Stimulated activated CD8-positive, alpha-beta memory T cell treated with anti-CD3 and anti-CD28 coated beads, Interleukin-15, amount 100 ng/mL, for 1 hour (primary cell): ENCODE measurements around the gene OR2Y1.
"Not testable (repeated sequence)": the region's sequence is repeated elsewhere in the genome, so short reads cannot be mapped to it uniquely, and the experiment has no call there.

Source experiments
- DNase-seq: peaks from one replicate; pipeline ENCODE4 v3.0.0-alpha.2; 2020; ENCODE audit warnings: low read depth

The OR2Y1 gene

DNA sequence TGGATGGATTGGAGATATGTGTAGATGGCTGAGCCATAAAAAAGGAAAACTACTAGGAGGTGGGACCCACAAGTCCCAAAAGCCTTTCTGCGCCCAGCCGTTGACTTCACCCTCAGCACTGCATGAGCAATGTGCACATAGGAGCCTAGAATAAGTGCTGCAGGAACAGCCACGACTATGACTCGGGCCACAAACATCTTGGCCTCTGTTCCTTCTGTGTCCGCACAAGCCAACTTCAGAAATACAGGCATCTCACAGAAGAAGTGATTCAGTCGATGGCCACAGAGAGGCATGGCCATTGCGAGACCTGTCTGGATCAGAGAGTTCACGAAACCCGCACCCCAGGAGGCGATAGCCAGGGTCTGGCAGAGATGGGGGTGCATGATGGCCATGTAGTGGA lies 587 bp downstream of the OR2Y1 start:
- DNase-seq, result no peak

DNA sequence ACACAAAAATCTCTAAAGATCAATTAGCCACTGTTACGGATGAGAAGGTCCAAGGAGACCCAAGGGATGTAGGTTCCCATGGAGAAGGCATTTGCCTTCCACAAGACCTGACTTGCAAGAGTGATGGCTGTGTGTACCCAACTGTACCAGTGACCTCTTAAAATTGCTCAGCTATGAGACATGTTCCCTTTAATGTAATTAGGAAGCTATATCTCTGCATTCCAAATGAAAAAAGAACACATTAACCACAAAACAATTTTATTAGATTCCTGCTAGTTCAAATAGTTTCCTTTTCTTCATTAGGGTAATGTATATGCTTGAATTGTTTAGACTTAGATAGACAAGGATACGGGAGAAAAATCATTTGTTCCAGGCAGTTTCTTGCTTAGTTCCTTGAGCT lies 3.3 kb downstream of the OR2Y1 start:
- no peak for DNase-seq

DNA sequence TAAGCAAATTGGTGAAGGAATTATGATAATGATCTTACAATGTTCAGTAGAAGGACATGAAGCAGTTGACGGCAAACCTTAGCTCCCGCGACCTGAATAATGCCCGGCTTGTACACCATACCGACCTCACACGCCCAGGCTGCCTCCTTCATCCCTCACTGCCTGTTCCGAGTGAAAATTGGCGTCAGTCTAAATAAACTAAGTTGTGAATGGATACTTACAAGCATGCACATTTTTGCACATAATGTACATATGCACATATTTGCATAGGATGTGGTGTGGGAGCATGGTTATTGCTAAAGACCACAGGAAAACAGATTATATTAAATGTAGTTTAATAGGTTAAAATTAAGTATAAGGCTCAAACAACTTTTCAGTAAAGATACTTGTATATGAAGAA lies 14.9 kb downstream of the OR2Y1 start:
- DNase-seq, result no peak

DNA sequence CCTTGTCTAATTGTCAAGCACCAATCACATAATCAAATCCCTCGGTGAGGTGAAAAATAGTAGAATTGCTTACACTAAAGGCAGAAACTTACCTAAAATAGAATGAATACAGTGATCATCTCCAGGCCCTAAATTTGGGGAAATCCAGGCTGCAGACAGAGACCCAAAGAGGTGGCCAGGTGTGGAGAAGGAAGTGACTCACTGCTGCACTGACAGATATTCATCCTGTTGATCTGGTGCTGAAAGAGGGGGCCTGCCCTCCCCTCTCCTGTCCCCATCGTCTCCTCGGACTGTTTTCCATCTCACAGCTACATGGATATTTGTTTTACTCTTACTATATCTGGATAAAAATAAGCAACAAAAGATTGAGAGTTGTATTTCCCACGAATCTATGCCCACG lies 15.9 kb downstream of the OR2Y1 start:
- no peak for DNase-seq

DNA sequence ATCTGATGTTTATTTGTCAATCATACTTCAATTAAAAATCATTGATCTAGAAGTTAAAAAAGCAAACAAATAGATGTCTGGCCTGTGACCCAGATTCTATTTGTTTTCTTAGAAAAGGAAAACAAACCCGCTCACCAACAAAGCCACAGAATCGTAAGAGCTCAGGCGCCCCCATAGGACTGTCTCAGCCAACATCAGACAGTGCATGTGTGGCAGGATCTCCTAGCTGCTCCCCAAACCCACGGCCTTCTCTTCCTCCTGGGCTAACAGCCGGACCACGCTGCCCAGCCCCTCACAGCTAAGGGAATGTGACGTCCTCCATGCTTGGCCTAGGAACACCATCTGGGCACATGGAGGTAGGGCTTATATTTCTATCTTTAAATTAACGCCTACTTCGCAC lies 19.4 kb downstream of the OR2Y1 start:
- DNase-seq, result no peak

DNA sequence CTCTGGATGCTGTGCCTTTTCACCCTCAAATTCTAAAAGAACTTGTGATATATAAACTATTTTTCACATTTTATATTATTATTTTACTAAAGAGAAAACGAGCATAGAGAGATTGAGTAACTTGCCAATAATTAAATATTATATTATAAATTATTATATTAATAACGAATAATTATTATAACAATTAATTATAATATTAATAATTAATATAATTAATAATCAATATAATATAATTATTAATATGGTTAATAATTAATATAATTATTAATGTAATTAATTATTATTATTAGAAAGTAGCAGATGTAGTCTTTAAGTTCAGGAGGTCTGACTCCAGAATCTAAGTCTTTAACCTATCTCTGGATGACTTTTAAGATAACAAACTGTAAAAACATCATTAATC lies 20.1 kb downstream of the OR2Y1 start:
- DNase-seq, result no peak

DNA sequence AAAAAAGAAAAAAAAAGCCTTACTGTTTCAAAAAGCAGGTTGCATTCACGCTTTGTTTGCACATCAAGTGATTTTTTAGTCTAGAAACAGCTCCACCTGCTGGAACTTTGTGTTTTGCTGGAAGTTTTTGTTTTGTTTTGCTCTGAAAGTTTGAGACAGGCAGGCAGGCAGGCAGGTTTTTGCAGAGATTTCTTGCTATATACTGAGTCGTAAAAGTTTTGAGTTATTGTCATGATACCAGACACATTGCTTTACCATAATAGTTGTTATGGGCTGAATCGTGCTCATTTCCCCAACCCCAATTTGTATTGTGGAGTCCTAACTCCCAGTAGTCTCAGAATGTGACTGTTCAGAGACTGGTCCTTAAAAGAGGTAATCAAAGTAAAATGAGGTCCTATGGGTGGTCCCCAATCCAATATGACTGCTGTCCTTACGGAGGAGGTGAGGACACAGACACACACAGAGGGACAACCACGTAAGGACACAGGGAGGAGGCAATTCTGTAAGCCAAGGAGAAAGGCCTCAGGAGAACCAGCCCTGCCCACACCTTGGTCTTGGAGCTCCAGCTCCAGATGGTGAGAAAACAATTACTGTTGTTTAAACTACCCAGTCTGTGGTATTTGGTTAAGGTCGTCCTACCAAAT lies 20.9 kb downstream of the OR2Y1 start:
- DNase-seq, result peak; percentile 20

DNA sequence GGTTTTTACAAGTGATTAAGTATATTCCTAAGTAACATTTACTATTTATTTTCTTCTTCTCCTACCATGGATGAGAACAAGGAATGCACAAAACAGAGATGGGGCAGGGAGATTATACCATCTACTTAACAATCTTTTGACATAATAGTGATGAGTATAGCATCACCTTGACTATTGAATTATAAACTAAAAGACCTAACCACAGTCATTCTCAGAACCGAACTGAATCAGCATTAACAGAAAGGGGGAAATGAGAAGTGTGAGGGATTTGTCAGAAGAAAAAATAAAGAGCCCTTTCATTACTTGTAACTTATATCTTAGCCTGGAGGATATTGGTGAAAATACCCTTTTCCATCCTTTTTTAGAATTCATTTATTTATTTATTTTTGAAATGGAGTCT lies 21.9 kb downstream of the OR2Y1 start:
- DNase-seq, result no peak

DNA sequence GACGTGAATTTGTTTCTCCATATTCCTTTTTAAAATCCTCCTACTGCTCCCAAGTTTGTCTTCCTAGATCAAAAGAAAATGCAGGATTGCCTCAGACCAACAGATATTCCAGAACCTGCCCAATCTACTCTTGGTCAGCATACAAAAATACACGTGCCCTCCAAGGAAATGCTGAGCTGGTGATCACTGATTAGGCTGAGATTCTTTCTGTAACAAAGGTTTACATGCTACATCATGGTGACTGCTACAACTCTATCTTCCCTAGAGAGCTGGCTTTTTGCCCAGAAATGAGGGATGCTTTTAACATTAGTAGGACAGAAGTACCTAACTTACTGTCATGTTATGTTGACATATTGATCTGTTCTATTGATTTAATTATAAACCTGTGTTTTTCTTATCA lies 35.5 kb downstream of the OR2Y1 start:
- no peak for DNase-seq

DNA sequence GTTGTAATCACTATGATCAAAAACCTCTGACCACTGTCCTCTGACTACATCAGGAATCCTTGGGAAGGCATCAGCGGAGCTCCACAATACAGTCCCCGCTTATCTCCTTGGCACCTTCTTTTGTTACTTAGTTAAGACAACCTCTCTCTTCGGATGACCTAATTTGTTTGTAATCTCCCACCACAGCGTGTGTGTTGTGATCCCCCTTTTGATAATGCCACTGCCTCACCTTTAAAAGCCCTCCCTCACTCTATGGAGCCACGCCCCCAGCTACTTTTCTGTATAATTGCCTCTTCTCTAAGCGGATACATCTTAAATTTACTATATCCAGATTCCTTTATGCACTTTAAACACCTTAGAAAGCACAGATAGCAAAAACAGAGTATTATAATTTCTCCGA lies 35.9 kb downstream of the OR2Y1 start:
- no peak for DNase-seq

DNA sequence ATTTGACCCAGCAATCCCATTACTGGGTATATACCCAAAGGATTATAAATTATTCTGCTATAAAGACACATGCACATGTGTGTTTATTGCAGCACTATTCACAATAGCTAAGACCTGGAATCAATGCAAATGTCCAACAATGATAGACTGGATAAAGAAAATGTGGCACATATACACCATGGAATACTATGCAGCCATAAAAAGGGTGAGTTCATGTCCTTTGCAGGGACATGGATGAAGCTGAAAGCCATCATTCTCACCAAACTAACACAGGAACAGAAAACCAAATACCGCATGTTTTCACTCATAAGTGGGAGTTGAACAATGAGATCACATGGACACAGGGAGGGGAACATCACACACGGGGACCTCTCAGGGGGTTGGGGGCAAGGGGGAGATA lies 36.5 kb downstream of the OR2Y1 start:
- DNase-seq, result not testable (repeated sequence)

DNA sequence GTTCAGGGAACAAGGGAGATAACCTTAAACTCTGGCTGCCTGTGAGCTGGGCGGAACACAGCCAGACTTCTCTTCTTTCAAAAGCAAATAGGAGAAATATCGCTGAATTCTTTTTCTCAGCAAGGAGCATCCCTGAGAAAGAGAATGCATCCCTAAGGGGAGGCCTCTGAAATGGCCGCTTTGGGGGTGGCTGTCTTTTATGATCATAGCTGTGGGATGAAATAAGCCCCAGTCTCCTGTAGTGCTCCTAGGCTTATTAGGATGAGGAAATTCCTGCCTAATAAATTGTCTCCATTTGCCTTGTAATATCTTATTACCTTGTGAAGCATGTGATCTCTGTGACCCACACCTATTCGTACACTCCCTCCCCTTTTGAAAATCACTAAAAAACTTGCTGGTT lies 39.4 kb downstream of the OR2Y1 start:
- DNase-seq, result not testable (repeated sequence)

DNA sequence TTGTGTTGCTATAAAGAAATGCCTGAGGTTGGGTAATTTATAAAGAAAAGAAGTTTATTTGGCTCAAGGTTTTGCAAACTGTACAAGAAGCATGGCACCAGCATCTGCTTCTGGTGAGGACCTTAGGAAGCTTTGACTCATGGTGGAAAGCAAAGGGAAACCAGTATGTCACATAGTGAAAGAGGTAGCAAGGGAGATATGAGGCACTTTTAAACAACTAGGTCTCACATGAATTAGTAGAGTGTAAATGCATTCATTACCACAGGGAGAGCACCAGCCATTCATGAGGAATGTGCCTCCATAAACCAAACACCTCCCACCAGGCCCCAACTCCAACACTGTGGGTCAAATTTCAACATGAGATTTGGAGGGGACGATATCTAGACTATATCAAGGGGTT lies 40.8 kb downstream of the OR2Y1 start:
- no peak for DNase-seq

DNA sequence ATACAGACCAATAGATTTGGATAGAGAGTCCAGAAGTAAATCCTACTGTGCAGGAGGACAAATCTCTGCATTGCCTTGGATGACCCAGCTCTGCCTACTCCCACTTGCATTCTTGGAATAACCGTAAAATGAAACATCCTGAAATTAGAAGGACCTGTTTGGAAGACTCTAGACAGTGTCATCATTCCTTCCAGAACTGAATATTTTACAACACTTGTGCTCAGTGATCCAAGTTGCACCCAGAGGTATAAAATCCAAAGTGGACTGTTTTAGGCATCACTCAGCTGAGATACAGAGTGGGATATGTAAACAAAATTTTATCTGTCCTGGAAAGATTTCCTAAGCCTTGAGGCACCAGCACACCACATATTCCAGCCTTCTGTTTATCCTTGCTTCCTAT lies 43.7 kb downstream of the OR2Y1 start:
- DNase-seq, result no peak

DNA sequence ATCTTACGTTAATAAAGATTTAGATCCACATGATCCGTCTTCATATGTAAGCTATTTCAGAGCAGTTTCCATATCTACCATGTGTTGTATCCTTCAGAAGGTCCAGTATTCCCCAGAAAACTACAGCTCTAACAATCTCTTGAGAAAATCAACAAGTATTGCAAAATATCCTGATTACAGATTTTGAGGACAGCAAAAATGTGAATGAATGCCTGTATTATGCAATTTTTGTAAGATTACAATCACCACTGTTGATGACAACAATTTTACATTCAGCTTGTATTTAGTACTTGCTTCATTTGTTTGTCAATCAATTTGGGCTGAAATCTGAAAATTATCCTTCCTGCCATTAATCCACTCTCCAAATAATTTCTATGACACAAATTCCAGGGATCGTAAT lies 47.4 kb downstream of the OR2Y1 start:
- DNase-seq, result no peak

DNA sequence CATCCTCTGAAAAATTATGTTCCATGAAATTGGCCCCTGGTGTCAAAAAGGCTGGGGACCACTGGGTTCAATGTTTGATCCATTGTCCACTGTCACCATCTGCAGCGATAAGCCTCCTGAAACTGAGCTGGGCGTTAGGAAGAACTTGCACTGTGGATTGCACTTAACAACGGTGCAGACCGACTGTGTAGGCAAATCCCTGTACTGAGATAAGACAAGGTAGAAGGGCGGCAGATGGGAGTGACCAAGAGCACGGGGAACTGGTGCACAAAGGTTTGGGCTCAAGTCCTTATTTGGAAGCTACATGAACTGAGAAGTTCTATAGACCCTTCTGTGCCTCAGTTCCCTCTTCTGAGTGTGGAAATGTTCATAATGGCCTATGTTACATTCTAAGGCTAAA lies 48.8 kb downstream of the OR2Y1 start:
- DNase-seq, result no peak

DNA sequence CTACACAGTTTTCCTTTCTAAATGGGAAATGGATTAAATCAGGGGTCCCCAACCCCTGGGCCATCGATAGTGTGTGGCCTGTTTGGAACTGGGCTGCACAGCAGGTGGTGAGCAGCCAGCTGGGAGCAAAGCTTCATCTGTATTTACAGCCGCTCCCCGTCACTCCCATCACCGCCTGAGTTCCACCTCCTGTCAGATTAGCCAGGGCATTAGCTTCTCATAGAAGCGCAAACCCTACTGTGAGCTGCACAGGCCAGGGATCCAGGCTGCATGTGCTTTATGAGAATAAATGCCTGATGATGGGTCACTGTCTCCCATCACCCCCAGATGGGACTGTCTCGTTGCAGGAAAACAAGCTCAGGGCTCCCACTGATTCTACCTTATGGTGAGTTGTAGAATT lies 49.3 kb downstream of the OR2Y1 start:
- DNase-seq, result no peak

DNA sequence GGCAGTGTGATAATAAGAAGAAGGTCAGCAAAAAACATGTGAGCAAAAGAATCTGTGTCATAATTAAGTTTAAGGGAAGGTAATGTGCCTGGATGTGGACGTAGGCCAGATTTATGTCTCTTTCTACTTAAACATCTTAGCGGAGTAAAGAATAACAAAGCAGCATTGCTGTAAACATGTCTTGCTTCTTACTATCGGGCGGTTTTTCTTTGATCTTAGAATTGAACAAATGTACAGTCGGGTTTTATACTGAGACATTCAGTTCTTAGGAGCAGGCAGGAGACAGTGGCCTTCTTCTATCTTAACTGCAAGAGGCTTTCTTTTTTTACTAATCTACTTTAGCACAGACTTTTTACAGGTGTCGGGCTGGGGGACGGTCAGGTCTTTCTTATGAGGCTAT lies 50.1 kb downstream of the OR2Y1 start:
- DNase-seq, result no peak
